ENCODE data around the gene TRIM59. TPM values are rescaled to one million over a fixed set of nuclear protein-coding genes. Genes with fewer than 3 reads are reported as not detected.

Gene TRIM59
- total and polyA plus RNA-seq, 10 of the 15 experiments (the other 5 are each of a cell fraction or from before 2014, with no cell fraction given), result 14.4 to 105 (median 33.3) TPM

DNA sequence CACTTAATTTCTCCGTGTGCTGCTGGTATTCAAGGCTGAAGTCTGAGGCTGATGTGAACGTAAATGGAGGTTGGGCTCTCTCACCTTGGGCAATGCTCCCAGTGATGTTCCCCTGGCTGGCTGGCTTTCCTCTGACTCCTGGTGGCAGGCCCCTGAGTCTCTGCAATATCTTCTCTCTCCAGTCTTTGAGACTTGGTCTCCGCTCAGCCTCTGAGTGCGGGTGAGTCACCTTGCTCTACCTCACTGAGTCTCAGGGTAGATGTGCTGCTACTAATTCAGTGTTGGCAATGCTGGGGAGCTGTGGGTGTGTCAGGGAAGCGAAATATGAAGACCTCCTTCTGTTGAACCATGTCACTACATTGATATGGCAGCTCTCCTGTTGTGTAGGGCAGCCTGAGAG, 31.3 kb upstream of the TRIM59 start (continued):
- no peak for TF ChIP-seq JUND (IDR thresholded peaks at IDR 0.05; ENCODE audit: low read depth, low read length)
- TF ChIP-seq MEF2A (IDR thresholded peaks at IDR 0.05; ENCODE audit: insufficient read depth, low read depth, low read length), result no peak

- Histone ChIP-seq H3K9me3 (replicated peaks; ENCODE audit: control insufficient read depth, insufficient read depth, low read length) (no peaks in the 10 kb centered on the region), H3K36me3 (ENCODE audit: control insufficient read depth in 2 of 2, insufficient read depth in 2 of 2, low read length in 1 of 2) (no peaks in the 10 kb centered on the region), H3K4me2 (ENCODE audit: control insufficient read depth, insufficient read depth) (no peak overlapping the region), H3K9ac (ENCODE audit: control insufficient read depth, insufficient read depth, low read length) (no peak overlapping the region), H3K79me2 (ENCODE audit: control insufficient read depth, insufficient read depth, low read length) (no peaks in the 10 kb centered on the region), H2AFZ (ENCODE audit: control insufficient read depth, low read depth, low read length) (no peak overlapping the region), H3K27me3 (replicated peaks in 1 of 2; ENCODE audit: control insufficient read depth in 2 of 2, insufficient read depth in 2 of 2, low read length in 1 of 2) (no peaks in the 10 kb centered on the region), H4K20me1 (ENCODE audit: control insufficient read depth, insufficient read depth) (no peaks in the 10 kb centered on the region), H3K4me3 (no peak overlapping the region), H3K4me1 (ENCODE audit: control insufficient read depth, insufficient read depth, low read length) (no peaks in the 10 kb centered on the region), H3K27ac (ENCODE audit: control insufficient read depth, insufficient read depth) (no peak overlapping the region)
- ATAC-seq (no peak), FAIRE-seq (no peak), DNase-seq (ENCODE audit: low read depth, low spot score) (no peak)
- ChIA-PET POLR2A (no interaction called here), CTCF (interaction anchor here (1.2 to 1.4 kb wide), 2 partner anchors 9 to 316 kb away, joined by 3 read pairs; no protein-coding TSS in a partner anchor), RAD21 (ENCODE audit: unreplicated experiment) (no interaction called here), SMC1A (ENCODE audit: uncharacterized antibody, unreplicated experiment) (interaction anchor here (0.7 kb wide), 1 partner anchor 651 kb away, joined by 4 read pairs; no protein-coding TSS in a partner anchor)
- in situ Hi-C loops (cut with MboI), result no loop called here
- intact Hi-C loops (cut with micrococcal nuclease; ENCODE audit: unreplicated experiment), result no loop called here
- 79% methylated on average over 10 of the region's 10 CpGs for WGBS (ENCODE audit: insufficient coverage, insufficient replicate concordance, low lambda C conversion rate, missing lambda C conversion rate)
- no TSS peak for BruUV-seq (replicated peaks)
- no peak for TF ChIP-seq BRCA1 (IDR thresholded peaks at IDR 0.05; ENCODE audit: low read depth, low read length)
- TF ChIP-seq, protein P1, sequence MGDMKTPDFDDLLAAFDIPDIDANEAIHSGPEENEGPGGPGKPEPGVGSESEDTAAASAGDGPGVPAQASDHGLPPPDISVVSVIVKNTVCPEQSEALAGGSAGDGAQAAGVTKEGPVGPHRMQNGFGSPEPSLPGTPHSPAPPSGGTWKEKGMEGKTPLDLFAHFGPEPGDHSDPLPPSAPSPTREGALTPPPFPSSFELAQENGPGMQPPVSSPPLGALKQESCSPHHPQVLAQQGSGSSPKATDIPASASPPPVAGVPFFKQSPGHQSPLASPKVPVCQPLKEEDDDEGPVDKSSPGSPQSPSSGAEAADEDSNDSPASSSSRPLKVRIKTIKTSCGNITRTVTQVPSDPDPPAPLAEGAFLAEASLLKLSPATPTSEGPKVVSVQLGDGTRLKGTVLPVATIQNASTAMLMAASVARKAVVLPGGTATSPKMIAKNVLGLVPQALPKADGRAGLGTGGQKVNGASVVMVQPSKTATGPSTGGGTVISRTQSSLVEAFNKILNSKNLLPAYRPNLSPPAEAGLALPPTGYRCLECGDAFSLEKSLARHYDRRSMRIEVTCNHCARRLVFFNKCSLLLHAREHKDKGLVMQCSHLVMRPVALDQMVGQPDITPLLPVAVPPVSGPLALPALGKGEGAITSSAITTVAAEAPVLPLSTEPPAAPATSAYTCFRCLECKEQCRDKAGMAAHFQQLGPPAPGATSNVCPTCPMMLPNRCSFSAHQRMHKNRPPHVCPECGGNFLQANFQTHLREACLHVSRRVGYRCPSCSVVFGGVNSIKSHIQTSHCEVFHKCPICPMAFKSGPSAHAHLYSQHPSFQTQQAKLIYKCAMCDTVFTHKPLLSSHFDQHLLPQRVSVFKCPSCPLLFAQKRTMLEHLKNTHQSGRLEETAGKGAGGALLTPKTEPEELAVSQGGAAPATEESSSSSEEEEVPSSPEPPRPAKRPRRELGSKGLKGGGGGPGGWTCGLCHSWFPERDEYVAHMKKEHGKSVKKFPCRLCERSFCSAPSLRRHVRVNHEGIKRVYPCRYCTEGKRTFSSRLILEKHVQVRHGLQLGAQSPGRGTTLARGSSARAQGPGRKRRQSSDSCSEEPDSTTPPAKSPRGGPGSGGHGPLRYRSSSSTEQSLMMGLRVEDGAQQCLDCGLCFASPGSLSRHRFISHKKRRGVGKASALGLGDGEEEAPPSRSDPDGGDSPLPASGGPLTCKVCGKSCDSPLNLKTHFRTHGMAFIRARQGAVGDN (IDR thresholded peaks at IDR 0.05), result no peak
- TF ChIP-seq EP300 (IDR thresholded peaks at IDR 0.05; ENCODE audit: borderline replicate concordance in 1 of 2, control insufficient read depth in 1 of 2, low read depth in 2 of 2, low read length in 2 of 2), result no peak
- no peak for TF ChIP-seq ZNF622 (IDR thresholded peaks at IDR 0.05)
- TF ChIP-seq PAX8 (IDR thresholded peaks at IDR 0.05), result no peak
- TF ChIP-seq RAD21 (IDR thresholded peaks at IDR 0.05; ENCODE audit: insufficient read depth, low read depth, low read length), result no peak
- no peak for TF ChIP-seq NKRF (conservative IDR thresholded peaks at IDR 0.05)
- TF ChIP-seq, protein P2, sequence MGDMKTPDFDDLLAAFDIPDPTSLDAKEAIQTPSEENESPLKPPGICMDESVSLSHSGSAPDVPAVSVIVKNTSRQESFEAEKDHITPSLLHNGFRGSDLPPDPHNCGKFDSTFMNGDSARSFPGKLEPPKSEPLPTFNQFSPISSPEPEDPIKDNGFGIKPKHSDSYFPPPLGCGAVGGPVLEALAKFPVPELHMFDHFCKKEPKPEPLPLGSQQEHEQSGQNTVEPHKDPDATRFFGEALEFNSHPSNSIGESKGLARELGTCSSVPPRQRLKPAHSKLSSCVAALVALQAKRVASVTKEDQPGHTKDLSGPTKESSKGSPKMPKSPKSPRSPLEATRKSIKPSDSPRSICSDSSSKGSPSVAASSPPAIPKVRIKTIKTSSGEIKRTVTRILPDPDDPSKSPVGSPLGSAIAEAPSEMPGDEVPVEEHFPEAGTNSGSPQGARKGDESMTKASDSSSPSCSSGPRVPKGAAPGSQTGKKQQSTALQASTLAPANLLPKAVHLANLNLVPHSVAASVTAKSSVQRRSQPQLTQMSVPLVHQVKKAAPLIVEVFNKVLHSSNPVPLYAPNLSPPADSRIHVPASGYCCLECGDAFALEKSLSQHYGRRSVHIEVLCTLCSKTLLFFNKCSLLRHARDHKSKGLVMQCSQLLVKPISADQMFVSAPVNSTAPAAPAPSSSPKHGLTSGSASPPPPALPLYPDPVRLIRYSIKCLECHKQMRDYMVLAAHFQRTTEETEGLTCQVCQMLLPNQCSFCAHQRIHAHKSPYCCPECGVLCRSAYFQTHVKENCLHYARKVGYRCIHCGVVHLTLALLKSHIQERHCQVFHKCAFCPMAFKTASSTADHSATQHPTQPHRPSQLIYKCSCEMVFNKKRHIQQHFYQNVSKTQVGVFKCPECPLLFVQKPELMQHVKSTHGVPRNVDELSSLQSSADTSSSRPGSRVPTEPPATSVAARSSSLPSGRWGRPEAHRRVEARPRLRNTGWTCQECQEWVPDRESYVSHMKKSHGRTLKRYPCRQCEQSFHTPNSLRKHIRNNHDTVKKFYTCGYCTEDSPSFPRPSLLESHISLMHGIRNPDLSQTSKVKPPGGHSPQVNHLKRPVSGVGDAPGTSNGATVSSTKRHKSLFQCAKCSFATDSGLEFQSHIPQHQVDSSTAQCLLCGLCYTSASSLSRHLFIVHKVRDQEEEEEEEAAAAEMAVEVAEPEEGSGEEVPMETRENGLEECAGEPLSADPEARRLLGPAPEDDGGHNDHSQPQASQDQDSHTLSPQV (IDR thresholded peaks at IDR 0.05), result no peak
Observed at GRCh38 chr3:160479376-160479775, 29.8 kb upstream of the TRIM59 start.
